Suppressor macrophage (primary cell): Measurements from ENCODE around the gene OVAAL.

ENCODE experiments used
- DNase-seq, 4 experiments: peaks; one replicate each; pipeline ENCODE4 v3.0.0-alpha.2; 2020 to 2022
- total RNA-seq, 17 experiments: gene quantifications; one replicate each; lab custom pipeline; 2026; ENCODE audit warnings: mixed read lengths in 6 of 17, inconsistent platforms in 3 of 17; lab: John Stamatoyannopoulos, UW

Gene OVAAL
- 0 to 1.4 (median 0) reads per million in 17 experiments for total RNA-seq

DNA sequence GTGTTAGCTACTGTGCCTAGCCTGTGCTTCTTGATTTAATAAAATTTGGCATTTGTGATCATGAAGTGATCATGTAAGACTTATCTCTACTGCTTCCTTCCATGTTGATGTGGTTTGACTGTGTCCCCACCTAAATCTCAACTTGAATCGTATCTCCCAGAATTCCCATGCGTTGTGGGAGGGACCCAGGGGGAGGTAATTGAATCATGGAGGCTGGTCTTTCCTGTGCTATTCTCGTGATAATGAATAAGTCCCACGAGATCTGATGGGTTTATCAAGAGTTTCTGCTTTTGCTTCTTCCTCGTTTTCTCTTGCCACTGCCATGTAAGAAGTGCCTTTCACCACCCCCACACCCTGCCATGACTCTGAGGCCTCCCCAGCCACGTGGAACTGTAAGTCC is at the start of gene OVAAL:
Gene OVAAL (plus strand): TSS at position 301 of the 400 bp plus-strand sequence.
- DNase-seq: no peak

DNA sequence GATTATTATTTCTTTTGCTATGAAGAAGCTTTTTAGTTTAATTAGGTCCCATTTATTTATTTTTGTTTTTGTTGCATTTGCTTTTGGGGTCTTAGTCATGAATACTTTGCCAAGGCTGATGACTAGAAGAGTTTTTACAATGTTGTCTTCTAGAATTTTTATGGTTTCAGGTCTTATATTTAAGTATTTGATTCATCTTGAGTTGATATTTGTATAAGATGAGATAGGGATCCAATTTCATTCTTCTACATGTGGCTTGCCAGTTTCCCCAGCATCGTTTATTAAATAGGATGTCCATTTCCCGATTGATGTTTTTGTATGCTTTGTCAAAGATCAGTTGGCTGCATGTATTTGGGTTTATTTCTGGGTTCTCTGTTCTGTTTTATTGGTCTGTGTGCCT is 47.9 kb upstream of the OVAAL start:
- no peak for DNase-seq

DNA sequence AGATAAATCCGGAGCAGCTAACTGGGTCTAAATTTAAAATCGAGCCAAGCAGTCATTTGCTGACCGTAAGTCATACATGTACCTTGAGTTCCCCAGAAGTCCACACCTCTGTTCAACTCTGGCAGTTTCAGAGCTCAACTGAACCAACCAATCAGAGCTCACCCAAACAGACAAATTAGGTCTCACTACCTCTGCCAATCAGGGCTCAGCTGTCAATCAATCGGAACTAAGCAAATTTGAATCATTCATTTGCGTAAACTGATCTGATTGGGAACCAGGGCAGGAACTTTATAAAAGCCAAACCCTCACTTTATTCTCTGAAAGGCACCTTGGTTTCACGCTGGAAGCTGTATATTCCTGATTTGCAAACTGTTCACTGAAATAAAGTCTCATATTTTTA is 45.2 kb upstream of the OVAAL start:
- DNase-seq: no peak

DNA sequence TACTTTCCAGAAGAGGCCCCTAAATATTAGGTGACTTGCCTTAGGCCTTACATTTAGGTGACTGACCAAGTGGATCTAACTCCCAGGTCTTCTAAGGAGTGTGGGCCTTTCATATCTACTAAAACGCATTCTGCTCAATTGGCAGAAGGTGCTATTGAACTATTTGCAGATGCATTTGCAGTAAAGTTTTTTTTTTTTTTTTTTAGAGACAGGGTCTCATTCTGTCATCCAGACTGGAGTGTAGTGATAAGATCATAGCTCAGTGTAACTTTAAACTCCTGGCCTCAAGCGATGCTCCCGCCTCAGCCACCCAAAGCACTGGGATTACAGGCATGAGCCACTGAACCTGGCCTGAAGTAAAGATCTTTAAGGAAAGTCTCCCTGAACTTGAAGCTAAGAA is 43.4 kb upstream of the OVAAL start:
- DNase-seq: no peak

DNA sequence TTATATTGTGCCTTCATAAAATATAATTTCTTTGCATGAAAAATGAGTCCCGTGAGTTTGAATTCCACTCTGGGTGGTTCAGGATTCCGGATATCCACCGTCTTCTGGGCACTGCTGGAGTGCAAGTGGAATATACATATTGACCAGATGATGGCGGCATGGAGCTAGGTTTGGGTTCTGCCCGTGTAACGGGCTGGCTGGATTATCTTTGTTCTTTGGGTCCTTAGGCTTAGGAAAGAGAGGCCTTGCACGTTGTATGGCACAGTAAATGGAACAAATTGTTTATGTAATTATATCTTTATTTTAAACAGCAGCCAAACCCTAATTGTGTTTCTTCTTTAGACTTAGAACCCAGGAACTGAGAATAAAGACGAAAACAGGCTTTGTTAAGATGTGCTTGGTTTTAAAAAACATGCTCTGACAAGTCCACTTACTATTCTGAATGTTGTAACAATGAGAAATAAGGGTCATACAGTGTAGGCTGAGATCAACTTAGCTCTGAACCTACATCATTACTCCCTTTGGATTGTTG is 42.8 kb upstream of the OVAAL start:
- peak; percentile 74 to 86 (median 78) for DNase-seq

DNA sequence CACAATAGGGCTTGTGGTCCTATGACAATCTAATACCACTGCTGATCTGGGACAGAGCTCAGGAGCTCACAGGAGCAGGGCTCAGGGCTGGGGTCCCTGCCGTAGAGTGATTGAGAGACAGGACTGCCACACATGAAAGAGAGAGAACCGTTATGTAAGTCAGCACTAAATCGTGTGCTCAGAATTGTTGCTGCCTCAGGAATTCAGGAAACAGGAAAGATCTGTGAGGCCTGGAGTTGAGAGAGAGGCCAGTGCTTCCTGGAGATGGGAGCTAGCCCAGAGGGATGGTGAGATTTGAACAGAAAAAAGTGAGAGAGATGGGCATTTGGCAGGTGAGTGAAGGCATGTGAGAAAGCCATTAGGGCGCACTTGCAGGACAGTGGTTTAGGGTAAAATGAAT is 38.9 kb upstream of the OVAAL start:
- DNase-seq: no peak

DNA sequence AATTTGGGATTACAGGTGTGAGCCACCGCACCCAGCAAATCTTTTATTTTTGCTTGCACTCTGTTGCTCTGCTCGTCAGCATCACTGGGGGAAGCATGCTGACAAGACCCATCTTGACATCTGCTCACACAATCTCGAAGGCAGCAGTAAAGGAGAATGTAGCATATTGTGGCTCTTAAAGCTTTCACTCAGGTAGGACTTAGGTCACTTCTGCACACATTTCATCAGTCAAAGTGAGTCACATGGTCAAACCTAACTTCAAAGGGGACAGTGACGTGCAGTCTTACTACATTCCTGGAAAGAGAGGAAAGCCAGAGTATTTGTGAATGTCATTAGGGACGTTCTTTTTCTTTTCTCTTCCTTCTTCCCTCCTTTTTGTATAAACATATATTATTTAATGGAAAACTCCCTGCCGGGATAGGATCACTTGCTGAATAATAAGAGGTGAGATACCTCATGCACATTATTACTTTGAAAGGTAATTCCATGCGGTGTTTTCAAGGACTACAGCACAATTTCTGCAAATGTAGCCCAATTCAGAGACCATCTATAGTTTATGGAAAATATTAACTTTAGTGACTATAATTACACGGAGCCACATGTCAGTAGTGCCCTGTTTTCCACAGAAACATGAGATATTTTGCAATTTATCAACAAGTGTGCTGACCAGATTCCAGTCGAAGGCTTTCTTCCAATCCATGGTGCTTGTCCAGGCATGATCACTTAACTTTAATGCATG is 37.1 kb upstream of the OVAAL start:
- DNase-seq: no peak

DNA sequence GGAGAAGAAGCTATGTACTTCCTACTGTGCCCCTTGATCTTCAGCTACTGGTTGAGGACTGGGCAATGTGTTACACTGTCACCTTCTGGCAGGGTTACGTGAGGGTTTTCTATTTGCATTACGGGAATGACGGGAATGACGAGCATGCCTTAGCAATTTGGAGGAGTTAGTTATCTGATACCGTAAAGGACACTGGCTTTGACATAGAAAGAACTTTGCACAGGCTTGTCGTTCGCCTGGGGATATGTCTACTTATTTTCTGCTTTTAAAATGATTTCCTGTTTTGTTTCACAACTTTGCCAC is 36.6 kb upstream of the OVAAL start:
- no peak for DNase-seq

DNA sequence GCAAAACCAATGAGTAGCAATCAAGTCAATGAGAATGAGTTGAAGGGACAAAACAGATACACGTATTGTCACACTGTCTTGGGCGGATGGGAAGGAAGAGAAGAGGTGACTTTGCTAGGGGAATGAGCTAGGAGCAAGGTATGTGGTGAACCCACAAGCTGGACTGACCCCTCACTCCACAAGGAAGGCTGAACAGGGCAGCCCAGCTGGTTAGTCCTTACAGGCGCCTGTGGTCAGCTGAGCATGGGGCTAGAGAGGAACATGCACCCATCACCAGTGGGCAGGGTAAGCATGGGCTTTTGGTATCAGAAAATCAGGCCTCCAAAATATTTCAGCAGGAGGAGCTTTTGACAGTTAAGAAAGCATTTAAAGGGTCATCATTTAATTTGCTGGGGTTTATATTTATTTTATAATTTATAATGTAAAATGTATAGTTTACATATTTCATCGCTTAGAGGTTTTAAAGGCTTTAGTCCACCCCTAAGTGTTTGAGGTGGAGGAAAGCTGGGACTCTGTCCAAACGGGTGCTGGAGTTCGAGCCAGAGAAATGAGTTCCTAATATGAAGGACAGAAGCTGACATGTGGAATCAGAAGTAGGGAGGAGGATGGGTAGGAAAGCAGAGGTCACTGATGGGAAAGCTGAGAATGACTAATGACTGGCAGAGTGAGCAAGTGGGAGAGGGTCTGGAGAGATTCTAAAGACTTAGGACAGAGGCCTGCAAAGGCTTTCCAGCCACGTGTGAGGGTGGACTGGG is 34.4 kb upstream of the OVAAL start:
- no peak for DNase-seq

DNA sequence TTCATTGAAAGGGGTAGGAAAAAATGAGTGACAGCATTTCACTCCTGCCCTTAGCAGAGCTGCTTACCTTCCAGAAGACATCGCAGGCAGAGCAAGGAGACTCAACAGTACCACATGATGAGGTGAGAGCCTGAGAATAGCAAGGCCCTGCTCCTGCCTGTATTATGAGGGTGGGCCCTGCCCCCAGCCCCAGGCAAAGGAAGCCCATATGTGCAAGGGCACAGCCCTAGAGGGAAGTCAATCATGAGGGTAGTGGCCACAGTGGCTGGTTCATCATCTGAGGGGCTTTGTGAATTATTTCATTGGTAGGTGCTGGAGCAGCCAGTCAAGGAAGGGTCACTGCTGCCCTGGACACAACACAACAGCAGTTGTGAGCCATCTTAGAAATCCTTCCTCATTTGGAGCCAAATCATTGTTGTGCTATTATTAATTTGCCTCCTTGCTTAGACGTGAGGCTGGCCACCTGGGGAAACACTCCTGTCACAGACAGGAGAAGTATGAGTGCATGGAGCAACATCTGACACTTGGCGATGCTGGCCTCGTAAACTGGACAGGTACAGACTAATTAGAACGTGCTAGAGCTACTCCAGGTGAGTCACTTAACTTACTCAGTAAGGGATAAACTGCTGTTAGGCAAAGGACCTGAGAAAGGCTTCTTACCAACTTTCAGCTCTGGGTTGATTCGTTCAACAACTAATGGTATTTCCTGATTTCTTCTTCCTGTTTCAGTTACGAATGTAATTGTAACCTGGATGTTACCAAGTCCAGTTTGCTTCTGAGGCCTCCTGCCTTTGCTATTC is 33.6 kb upstream of the OVAAL start:
- DNase-seq: peak in 1 of 4 experiments; percentile 22

DNA sequence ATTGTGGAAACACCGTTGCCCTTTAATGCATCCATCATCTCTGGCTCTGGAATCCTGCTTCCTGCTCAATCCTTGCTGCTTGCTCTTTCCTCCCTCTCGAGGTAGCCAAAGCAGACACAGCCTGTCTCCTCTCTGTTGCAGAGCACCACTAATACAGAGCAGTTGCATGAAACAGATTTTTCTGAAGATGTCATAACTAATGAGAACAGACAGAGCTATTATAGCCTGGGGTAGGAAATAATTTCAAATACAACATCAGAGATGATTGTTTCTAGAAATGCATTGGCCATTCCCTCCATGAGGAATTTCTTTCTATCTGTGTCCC is 33.1 kb upstream of the OVAAL start:
- no peak for DNase-seq

DNA sequence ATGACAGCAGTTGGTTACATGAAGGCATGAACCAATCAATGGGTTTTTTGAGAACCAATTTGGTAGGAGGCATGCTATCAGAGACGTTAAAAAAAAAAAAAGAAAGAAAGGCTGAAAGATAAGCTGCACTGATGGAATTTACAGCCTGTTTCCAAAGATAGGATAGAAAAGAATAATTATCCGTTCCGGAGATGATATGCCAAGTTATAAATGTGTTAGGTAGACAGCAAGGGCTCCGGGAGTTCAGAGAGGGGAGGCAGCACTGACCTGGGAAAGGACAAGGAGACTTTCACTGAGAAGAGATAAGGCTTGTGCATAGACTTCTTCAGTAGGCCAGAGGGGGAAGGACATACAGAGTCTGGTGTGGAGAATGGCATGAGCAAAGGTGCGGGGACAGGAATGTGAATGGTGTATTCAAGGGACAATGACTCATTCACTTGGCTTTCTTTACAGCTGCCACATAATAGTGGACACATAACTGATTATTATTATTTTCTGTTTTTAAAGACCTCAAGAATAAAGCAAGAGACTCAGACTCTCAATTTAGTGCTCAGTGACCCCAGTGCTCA is 31.6 kb upstream of the OVAAL start:
- DNase-seq: peak in 2 of 4 experiments; percentile 13 to 22

DNA sequence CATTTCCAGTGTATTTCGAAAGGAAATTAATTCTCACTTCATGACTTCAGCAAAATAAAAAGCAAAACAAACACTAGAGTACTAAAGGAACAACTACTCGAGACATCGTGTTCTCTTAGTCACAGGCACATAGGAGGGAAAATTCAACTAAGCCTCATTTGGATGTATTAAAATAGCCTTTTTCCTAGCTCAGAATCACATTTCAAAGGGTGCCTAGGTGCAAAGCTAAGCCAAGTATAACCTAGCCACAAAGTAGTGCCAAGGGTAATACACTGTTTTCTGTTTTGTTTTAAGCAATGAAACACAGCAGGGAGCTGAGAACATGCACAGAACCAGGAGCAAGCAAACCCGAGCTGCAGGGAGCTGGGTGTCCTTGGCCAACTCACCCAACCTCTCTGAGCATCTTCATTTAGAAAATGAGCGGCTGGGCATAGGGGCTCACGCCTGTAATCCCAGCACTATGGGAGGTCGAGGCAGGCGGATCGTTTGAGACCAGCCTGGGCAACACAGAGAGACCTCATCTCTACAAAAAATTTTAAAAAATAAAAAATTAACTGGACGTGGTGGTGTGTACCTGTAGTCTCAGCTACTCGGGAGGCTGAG is 29.8 kb upstream of the OVAAL start:
- DNase-seq: no peak

DNA sequence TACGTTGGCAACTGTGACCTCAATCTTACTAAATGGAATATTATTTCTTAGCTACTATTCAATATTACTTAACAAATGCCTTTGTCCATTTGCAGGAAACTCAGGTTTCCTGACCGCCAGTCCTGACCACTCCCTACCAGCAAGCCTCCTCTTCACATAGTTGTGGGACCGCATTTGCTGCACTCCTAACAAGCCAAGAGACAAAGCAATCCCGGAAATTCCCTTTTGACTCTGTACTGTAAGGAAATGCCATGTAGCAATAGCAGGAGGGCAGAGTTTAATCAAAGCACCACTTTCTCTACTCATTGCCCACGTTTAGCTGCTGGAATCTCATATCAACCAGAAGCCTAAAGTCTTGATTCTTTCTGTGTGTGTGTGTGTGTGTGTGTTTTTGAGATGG is 28.3 kb upstream of the OVAAL start:
- DNase-seq: peak; percentile 3 to 26 (median 18)

DNA sequence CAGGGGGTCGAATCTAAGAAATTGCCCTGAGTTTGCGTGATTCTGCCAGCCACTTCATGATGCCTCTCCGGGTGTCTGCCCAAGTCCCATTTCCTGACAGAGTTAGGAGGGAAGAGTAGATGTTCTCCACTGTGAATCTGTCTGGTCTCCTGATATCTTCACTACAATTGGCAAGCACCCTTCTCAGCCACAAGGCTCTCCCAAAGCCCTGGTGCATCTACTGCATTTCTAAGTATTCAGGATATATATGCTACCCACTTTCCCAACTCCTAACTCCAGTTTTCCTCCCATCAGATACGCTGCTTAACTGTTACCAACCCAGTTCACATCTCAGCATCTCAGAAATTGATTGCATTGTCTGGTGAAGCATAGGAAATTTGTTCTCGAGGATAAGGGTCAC is 25.9 kb upstream of the OVAAL start:
- no peak for DNase-seq

DNA sequence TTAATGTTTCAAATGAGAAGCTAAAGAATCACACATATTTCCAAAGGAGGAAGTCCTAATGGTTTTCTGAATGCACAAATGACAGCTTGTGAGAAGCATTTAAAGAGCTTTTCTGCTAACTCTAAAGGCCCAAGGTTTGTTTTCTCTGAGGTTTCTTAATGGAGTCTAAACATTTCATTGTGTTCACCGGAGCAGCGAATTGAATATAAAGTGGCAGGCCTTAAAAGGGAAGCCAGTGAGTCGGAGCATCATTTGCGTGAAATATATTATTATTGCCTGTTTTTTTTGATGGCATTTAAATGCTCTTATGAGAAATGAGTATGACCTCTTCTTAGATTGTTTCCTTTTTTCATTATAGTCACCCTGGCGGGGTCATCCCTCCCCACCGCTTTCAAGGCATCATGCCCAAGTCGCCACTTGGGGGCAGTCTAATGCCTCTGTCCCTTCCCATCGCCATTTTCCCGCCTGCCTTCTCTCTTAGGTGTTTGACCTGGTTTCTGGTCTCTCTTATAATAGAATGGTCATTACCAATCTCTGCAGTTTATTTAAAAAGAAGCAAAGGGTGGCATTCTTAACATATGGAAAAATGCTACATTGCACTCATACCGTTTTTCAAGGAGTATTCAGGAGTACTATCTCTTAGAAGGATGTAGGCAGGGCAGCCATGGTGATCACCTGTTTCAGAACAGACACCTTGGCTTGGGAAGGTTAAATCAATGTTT is 25.3 kb upstream of the OVAAL start:
- DNase-seq: peak; percentile 73 to 82 (median 78)

DNA sequence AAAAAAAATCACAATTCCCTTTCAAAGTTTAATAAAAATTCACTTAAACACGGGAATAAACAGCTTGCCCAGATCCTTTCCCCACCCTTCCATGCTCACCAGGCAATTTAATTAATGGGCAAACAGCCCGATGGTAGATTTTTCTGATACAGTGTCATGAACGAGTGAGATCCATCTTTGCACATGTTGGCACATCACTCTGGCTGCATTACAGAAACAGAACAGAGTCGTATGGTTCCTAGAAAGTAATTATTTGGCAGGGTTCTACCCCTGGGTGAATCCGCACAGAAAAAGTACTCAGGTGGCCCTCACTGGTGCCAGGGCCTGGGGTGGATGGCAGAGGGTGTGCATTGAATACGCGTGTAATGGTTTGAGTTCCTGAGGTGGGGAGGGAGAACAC is 24.6 kb upstream of the OVAAL start:
- no peak for DNase-seq

DNA sequence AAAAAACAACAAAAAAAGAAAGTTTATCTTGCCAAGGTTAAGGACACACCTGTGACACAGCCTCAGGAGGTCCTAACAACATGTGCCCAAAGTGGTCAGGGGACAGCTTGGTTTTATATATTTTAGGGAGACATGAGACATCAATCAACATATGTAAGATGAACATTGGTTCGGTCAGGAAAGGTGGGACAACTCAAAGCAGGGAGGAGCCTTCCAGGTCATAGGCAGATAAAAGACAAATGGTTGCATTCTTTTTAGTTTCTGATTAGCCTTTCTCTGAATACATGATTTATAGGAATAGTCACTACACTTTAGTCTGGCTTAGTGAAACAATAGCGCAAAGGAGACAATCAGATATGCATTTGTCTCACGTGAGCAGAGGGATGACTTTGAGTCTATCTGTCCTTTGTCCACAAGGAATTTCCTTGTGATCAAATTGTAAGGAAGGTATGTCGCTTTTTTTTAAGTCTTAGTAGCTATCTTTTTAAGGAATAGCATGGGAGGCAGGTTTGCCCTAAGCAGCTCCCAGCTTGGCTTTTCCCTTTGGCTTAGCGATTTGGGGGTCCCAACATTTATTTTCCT is 23.3 kb upstream of the OVAAL start:
- no peak for DNase-seq

DNA sequence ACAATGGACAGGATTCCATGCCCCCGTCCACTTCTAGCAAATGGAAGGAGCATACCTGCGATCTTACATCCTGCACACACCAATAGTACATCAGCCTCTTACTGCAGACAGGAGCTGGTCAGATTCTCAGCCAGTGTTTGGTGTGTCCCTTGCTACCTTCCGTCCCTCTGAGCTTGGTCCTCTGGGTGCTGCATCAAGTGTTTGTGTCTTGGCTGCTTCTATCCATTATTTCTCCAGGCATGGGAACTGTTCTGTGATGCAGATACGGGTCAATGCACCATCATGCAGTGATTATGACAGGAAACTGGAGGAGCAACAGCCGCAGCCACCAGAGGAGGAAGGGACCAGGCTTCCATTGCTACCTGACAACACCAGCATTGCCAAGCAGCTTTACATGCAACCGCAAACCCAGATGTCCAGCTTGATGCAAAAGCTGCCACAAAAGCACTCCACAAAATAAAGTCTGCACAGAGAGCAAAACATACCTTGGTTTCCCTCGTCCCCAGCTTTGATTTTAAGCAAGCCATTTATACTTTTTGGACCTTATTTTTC is 21.9 kb upstream of the OVAAL start:
- no peak for DNase-seq

DNA sequence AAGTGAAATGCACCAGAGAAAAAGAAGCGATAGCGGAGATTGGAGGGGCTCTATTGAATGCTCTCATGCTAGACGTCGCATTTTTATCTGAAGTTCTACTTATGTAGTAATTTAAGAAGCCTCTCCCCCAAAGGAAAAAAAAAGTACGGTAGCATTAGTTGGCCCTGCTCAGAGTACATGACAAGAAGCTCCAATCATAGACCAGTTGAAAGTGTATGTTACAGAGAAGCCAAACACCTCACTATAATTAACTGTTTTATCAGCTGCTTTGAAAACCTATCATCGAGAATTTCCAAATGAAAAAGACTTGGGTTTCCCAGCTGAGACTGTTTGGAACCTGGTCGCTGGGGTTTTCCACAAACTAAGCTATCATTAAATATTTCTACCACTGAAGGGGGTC is 19.6 kb upstream of the OVAAL start:
- DNase-seq: no peak
